Endothelial cell of hepatic sinusoid (primary cell): ENCODE data around the gene ABR.
"Not testable (repeated sequence)": the region's sequence is repeated elsewhere in the genome, so short reads cannot be mapped to it uniquely, and the experiment has no call there.

ENCODE experiments used
- in situ Hi-C: cut with HindIII; loops from 2 replicates; pipeline ENCODE4 v1.10.0; 2017; ENCODE audit warnings: low sequenced_read_pairs

The ABR gene

DNA sequence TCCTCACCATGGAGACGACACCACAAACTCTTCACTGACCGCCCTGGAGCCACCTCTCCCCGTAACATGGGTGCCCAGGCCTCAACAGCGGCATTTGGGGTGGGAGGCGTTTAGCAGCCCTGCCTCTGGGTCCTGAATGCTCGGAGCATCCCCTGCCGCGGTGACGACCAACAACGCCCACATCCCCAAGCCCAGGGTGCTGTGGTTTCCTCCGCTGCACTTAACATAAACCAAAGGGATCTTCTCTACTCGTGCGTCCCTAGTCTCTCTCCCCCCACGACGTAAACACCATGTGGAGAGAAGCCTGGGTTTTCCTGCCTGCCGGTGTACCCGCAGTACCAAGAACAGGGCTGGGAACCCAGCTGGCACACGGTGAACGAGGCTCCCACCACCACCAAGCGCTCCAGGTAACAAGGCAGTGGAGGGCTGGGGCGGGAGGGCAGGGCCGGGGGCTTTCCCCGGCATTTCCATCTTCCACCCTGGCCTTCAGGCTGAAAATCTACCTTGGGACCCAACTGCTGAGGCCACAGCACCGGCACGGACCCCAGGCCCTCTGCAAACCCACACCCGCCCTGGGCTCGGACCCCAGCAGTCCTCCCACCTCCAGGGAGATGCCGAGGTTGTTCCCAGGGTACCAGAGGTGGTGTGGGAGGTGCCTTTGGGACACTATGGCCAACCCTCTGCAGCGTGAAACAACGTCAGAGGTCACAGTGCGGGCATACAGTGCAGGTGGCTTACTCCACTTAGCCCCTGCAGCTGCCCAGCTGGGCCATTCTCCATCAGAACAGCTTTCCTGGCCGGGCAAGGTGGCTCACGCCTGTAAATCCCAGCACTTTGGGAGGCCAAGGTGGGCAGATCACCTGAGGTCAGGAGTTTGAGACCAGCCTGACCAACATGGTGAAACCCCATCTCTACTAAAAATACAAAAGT lies 128.5 kb downstream of the ABR start:
- in situ Hi-C loops, result loop anchor here (5.0 kb wide), 1 partner anchor 51 kb away; no protein-coding TSS in a partner anchor

DNA sequence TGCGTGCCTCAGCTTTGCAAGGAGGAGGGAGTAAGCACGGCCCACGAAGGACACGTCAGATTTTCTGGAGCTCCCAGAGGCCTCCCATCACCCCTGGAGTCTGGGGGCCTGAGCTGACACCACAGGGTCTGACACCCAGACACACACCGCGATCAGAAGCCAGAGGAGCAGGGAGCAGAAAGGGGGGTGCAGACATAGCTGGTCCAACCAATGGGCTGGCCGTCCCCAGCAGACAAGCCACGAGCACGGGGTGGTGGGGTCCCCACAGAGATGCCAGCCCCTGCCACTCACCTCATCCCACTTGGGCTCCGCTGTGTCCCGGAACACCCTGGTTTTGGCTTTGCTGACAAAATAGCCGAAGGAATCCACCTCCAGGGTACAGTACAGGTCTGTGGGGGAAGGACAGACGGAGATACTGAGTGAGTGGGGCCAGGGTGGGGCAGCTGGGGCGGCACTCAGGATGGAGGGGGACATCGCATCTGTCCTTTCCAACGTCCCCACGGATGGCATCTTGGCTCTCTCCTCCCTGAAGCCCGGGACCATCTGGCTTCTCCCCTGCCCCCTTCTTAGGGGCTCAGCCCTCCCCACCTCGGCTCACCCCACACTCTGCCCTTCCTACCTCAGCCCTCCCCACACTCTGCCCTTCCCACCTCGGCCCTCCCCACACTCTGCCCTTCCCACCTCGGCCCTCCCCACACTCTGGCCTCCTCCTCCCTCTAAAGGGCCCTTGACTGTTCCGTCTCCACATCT lies 129.4 kb downstream of the ABR start:
- in situ Hi-C loops, result loop anchor here (5.0 kb wide), 1 partner anchor 52 kb away; no protein-coding TSS in a partner anchor

DNA sequence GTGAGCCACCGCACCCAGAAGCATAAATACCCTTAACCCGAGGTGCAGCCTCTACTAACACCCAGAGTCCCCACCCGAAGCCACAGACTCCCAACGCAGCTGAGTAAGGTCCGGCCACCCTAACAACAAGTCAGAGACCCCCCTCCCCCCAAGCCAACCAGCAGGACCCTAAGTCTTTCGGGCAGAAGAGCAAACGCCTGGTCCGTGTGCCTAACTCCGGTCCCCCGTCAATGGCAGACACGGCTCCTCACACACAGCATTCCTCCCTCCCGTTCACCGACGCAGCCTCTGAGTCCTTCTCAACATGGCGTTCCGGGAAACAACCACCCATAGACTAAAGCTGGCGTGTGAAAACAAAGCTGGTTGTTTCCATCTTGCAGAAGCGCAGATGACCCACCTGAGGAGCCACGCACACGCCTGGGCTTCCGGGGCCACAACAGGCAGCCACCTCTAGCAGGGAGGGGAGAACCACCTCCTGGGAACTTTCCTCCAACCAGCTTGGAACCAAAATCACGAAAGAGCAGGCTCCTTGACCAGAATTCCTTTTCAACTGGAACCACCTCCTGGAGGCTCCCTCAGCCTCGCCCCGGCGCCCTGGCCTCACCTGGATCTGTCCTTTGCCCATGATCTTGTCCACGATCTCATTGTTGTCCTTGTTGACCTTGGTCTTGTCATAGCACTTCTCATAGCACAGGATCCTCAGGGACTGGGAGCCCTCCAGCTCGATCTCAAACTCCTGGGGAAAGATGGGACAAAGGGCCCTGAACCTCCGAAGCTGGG lies 130.1 kb downstream of the ABR start:
- in situ Hi-C loops, result loop anchor here (5.0 kb wide), 1 partner anchor 53 kb away; no protein-coding TSS in a partner anchor

DNA sequence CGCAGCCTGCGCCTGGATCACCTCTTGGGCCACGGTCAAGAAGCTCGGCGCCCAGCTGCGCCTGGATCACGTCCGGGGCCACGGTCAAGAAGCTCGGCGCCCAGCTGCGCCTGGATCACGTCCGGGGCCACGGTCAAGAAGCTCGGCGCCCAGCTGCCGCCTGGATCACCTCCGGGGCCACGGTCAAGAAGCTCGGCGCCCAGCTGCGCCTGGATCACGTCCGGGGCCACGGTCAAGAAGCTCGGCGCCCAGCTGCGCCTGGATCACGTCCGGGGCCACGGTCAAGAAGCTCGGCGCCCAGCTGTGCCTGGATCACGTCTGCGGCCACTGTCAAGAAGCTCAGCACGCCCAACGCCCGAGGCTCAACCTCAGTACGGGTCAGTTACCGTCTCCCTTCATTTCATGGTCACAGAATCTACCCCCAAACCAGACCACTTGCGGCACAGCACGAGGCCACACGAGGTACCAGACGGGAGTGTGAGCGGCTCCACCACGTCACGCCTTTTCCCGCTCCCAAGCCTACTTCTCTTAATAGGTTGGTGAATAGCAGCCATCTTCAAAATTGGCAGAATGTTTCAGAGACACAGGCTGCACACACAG lies 131.2 kb downstream of the ABR start:
- in situ Hi-C loops, result not testable (repeated sequence)

- in situ Hi-C loops, result no loop called here
Observed at GRCh38 chr17:1047879-1048470, 131.8 kb downstream of the ABR start.

DNA sequence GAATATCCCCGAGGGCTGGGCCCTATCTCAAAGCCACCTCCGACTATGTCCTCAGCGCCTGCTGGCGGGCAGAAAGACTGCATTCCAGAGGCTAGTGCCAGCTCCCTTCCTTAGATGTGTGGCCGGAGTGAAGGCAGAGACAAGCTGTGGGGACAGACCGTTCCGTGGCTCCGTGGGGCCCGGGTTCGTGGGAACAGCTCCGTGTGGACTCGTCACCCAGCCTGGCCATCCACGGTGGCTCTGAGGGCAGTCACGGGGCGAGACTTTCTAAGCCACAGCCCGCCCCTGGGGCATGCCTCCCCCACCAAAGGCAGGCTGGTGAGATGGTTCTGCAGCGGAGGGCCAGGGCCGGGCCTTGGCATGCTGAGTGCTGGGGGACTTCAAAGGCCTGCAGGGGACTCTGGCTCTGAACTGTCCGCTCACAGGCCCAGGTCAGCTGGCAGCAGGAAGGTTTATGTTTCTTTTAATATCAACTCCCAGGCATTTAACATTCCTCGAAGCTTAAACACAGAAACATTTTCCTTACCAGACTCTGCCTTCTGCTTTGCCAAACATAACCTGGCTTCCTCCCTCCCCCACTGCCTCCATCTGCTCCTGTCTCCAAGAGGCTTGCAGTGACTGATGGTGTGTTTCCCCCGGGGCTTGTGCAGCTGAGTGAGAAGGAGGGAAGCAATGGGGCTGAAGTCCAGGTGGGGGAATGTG lies 132.5 kb downstream of the ABR start:
- in situ Hi-C loops, result no loop called here

DNA sequence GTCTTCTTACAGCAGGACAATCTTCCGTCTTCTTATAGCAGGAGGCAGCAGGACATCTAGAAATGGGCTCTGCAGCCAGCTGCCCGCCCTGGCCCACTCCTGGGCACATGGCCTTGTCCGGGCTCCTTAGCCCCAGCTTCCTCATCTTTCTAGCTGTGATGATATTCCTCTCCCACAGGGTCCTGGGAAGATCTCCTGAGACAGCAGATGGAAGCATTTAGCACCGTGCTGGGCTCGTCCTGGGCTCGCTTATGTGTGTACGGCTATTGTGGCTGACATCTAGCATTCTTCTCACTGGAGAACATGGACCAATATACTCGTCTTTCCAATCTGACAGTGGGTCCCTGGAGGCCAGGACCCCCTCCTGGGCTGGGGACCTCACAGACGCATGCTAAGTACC lies 134.3 kb downstream of the ABR start:
- in situ Hi-C loops, result no loop called here

DNA sequence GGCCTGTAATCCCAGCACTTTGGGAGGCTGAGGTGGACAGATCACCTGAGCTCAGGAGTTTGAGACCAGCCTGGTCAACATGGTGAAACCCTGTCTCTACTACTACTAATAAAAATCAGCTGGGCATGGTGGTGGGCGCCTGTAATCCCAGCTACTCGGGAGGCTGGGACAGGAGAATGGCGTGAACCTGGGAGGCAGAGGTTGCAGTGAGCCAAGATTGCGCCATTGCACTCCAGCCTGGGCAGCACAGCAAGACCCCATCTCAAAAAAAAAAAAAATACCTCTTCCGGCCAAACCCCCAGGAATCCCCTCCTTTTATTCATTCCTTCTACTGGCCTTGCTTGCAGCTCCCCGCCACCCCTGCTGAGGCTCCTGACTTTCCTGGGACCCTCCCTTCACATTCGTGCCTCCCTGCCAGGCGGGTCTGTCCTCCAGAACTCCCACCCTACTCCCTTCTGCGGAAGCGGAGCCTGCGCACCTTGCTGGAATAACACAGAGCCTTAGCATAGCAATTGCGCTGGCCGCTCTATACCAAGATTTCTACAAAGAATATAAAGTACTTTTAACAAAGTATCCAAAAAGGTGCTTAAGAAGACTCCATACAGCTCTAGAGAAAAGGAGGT lies 135.3 kb downstream of the ABR start:
- in situ Hi-C loops, result not testable (repeated sequence)

GRCh38 chr17:1043601-1044251 lies 136.1 kb downstream of the ABR start:
- in situ Hi-C loops, result no loop called here

- in situ Hi-C loops, result no loop called here
Observed at GRCh38 chr17:1042486-1042885, 137.3 kb downstream of the ABR start.

- in situ Hi-C loops, result no loop called here
Observed at GRCh38 chr17:1041746-1042145, 138.0 kb downstream of the ABR start.

GRCh38 chr17:1040216-1040600 lies 139.6 kb downstream of the ABR start:
- in situ Hi-C loops, result no loop called here

DNA sequence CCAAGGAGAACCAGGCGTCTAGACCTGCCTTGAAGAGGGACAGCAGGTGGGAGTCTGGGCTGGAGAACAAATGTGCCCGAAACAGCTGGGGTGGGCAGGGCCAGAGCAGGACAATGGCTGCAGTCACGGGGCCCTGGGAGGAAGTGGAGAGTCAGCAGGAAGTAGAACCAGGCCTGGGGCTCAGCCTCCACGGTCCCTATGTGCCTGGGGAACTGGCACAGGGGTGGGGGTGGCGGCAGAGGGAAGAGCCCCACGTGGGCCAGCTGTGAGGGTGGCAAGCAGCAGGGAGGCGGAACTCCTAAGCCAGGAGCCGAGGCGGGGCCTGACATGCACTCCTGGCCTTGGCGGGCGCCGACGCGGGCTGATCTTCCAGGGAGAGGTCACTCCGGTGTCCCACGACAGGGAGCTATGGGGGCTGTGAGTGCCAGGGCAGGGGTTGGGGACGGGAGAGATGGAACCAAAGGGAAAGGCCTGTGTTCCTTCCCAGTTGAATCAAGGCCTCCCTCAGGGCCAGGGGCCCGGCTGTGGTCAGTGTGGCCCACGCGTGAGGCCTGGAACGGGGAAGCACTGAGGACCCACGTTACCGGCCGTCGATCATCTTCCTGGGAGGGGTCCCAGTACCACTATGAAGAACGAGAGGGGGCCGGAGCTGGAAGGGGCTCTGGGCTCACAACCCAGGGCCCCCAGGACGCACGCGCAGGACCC lies 140.1 kb downstream of the ABR start:
- in situ Hi-C loops, result no loop called here

DNA sequence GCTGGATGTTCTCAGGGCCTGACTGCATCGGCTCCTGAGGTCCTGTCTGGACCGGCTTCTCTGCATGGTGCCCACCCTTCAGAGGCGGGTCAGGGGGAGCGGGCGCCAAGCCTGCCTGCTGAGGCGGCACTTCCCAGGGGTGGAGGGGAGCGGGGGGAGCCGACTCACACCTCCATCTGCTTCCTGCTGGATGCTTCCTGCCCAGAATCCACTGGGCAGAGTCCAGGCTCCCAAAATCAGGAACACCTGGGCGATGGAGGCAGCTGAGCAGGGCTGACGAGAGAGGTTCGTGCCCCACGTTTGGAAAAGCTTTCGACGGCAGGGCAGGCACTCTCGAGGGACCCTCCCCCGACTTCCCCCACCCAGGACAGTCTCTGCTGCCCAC lies 140.7 kb downstream of the ABR start:
- in situ Hi-C loops, result no loop called here

DNA sequence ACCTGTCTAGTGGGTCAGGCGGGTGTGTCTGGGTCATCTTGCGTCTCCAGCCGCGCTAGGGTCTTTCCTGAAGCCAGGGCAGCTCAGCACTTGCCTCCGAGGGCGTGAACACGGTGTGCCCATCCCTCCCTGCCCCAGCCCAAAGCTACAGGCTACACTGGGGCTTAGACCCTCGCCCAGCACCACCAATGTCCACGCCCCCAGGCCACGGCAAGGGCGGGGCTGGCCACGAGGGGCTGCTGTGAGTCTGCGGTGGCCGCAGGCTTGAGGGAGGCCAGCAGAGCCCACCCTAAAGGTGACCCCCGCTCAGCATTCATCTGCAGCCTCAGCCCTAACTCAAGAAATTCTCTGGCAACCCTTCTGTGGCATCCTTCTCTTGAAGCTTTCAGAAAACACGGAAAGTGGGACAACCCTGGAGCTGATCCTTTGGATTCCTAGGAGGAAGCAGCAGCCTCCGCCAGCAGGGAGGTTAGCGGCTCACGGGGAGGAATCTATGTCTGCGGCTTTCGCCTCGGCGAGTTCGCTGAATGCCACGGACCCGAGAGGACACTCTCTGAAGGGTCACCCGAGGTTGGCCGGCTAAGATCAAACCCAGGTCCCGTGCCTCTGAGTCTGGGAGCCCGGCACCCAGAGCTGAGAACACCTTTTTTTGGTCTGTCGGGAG lies 141.2 kb downstream of the ABR start:
- in situ Hi-C loops, result no loop called here

DNA sequence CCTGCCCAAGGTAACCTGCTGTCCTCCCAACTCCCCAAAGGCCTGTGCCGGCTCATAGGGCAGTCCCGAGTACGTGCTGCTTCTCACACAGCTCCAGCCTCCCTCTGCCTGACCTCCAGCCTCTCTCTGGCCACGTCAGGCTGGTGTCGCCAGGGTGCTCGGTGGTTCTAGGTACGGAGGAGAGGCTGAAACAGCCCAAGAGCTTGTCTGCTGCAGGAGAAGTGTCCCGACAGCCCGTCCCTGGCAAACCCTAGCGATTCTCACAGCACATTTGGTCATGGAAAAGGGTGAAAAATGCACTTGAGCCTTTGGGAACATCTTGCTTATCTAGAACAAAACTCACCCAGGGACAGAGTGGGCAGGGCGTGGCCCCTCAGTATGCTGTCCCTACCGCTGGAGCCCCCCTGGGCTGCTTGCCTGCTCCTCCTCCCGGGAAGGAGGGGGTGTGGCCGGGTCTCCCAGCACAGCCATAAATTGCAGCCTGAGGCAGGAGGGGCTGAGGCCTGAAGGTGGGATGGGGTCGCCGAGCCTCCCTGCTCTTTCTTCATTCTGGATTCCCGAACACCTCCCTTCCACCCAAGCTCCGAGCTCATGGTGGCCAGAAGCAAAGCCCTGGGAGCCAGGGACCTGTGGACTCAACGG lies 142.4 kb downstream of the ABR start:
- in situ Hi-C loops, result no loop called here

GRCh38 chr17:1036845-1037237 lies 142.9 kb downstream of the ABR start:
- in situ Hi-C loops, result no loop called here
